Panc1 (cell line): Measurements from ENCODE around the gene CIB2. TPM values are rescaled to one million over a fixed set of nuclear protein-coding genes. Genes with fewer than 3 reads are reported as not detected.

Experiments used
- ATAC-seq: fragments of 200-7000 bp; cut with Tn5 transposase; 2 replicates; pipeline ENCODE4 v1.9.1; 2020; ENCODE audit warnings: mild to moderate bottlenecking, moderate library complexity
- BruUV-seq: library from RNA; stranded (reverse); fragments of 400-500 nt; replicated peaks from 2 replicates; lab custom pipeline; 2021; lab: Mats Ljungman, UMichigan
- CTCF ChIA-PET: fragments of 300-600 bp; sonication (Branson Sonifier 250); formaldehyde crosslinking; loops from one replicate; lab custom pipeline; 2022; ENCODE audit warnings: antibody characterized with exemption; lab: Charles Lee
- POLR2A ChIA-PET: fragments of 300-600 bp; sonication (Branson Sonifier 250); formaldehyde crosslinking; loops from one replicate; lab custom pipeline; 2022; ENCODE audit warnings: antibody characterized with exemption; lab: Charles Lee
- DNase-seq: peaks from one replicate; pipeline ENCODE4 v3.0.0-alpha.2; 2010; ENCODE audit warnings: low read depth, low spot score
- H3K27ac ChIP-seq: 2 replicates; pipeline ENCODE4 v1.5.1; 2011; ENCODE audit warnings: mild to moderate bottlenecking, low read length, inconsistent platforms
- H3K27me3 ChIP-seq: fragments of 200-500 bp; sonication (Bioruptor generic); 2 replicates; pipeline ENCODE4 v1.6.0; 2014; ENCODE audit warnings: low read length, inconsistent platforms; ENCODE audit not compliant: control insufficient read depth, insufficient read depth
- H3K36me3 ChIP-seq: fragments of 200-500 bp; sonication (Bioruptor generic); 2 replicates; pipeline ENCODE4 v1.5.1; 2014; ENCODE audit warnings: inconsistent platforms, mild to moderate bottlenecking, low read length, moderate library complexity; ENCODE audit not compliant: control insufficient read depth, insufficient read depth
- H3K4me1 ChIP-seq: 2 replicates; pipeline ENCODE4 v1.5.1; 2011; ENCODE audit warnings: inconsistent platforms, mild to moderate bottlenecking, low read length, moderate library complexity; ENCODE audit not compliant: control insufficient read depth, insufficient read depth
- H3K4me3 ChIP-seq, 2 experiments: 2 replicates each; pipeline ENCODE4 v1.5.1; 2011 to 2012; ENCODE audit warnings: low read depth in 2 of 2, low read length in 2 of 2, mild to moderate bottlenecking in 2 of 2, inconsistent platforms in 1 of 2, moderate library complexity in 1 of 2
- H3K9me3 ChIP-seq: fragments of 200-500 bp; sonication (Bioruptor generic); 2 replicates; pipeline ENCODE4 v1.5.1; 2014; ENCODE audit warnings: low read depth, mild to moderate bottlenecking, inconsistent platforms, low read length, moderate library complexity; ENCODE audit not compliant: control insufficient read depth, insufficient read depth
- POLR2AphosphoS5 ChIP-seq: IDR thresholded peaks from 2 replicates; pipeline ENCODE4 v1.6.1; 2012; ENCODE audit warnings: mild to moderate bottlenecking, low read depth, low read length, moderate library complexity
- SIN3A ChIP-seq: IDR thresholded peaks from 2 replicates; pipeline ENCODE4 v1.6.1; 2012; ENCODE audit warnings: low read depth, mild to moderate bottlenecking, low read length, moderate library complexity, borderline replicate concordance; ENCODE audit not compliant: insufficient read depth
- TCF7L2 ChIP-seq: IDR thresholded peaks from 2 replicates; pipeline ENCODE4 v1.6.1; 2011; ENCODE audit warnings: mild to moderate bottlenecking, low read depth, low read length, inconsistent platforms
- in situ Hi-C: cut with HindIII; loops from 2 replicates; pipeline ENCODE4 v1.10.0; 2016; ENCODE audit warnings: low sequenced_read_pairs, low pct_unique_long_range_greater_than_20kb
- intact Hi-C: fragments of 100-400 bp; cut with micrococcal nuclease; formaldehyde crosslinking; loops from one replicate; pipeline ENCODE4 v1.10.0; 2022; ENCODE audit not compliant: unreplicated experiment
- total RNA-seq: library from RNA; stranded (reverse); gene quantifications from one replicate; pipeline ENCODE4 v1.2.1, GENCODE V29; 2021; ENCODE audit not compliant: unreplicated experiment
- TF ChIP-seq, protein P1 (sequence below): fragments of 450-650 bp; IDR thresholded peaks from 2 replicates; pipeline ENCODE4 v1.5.1; 2017; ENCODE audit warnings: mild to moderate bottlenecking
- TF ChIP-seq, protein P2 (sequence below), 2 experiments: IDR thresholded peaks; 2 replicates each; pipeline ENCODE4 v1.6.1; 2011 to 2012; ENCODE audit warnings: low read depth in 2 of 2, control low read depth in 1 of 2, low read length in 1 of 2, mild to moderate bottlenecking in 1 of 2, moderate library complexity in 1 of 2; ENCODE audit not compliant: insufficient read depth in 1 of 2

CIB2 gene
- total RNA-seq, 1 experiment from 2014 or later: 37.3 TPM

DNA sequence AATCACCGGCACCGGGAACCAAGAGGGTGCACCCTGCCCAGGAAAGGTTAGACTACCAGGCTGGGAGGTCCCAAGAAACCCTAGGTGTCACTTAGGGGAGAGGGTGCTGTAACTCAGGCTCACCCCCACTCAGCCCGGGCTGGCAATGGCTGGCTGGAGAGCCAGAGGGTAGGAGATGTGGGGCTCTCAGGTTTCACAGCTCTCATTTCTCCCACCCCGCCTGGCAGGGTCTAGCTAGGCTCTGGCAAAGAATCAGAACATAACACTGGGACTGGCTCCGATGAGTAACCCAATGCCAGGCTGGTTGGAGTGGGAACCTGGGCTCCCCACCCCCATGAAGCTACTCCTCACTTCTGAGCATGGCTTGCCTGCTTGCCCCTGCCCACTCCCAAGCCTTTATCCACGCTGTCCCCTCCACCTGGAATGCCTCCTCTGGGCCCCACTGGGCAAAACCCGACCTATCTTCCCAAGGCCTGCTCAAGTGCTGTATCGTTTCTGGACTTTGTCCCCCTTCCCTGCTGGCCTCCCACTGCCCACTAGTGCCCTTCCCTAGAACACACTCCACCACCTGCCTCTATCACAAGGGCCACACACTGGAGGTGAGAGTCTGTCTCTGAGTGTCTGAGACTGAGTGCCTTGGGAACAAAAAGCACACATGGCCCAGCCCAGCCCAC, 2.0 kb downstream of the CIB2 start:
- Histone ChIP-seq H3K36me3 (no peaks in the 10 kb centered on the region), H3K9me3 (no peaks in the 10 kb centered on the region), H3K27me3 (no peaks in the 10 kb centered on the region), H3K4me3 (no peak overlapping the region), H3K27ac (no peak overlapping the region), H3K4me1 (peaks cover 3% of the 10 kb centered on the region; the same call in 1 of the 2 replicates)
- intact Hi-C loops (no loop called here), in situ Hi-C loops (loop anchor here (25.0 kb wide), 1 partner anchor 133 kb away; the partner anchor contains the start of gene DNAJA4)
- BruUV-seq: no TSS peak
- ATAC-seq (no peak), DNase-seq (no peak)
- CTCF ChIA-PET: no interaction called here
- POLR2A ChIA-PET: interaction anchor here (0.8 kb wide), 1 partner anchor 170 kb away, joined by 3 read pairs; the partner anchor contains the start of gene SKIC8
- TF ChIP-seq POLR2AphosphoS5 (no peak), SIN3A (no peak), TCF7L2 (no peak)
- TF ChIP-seq, protein P1, sequence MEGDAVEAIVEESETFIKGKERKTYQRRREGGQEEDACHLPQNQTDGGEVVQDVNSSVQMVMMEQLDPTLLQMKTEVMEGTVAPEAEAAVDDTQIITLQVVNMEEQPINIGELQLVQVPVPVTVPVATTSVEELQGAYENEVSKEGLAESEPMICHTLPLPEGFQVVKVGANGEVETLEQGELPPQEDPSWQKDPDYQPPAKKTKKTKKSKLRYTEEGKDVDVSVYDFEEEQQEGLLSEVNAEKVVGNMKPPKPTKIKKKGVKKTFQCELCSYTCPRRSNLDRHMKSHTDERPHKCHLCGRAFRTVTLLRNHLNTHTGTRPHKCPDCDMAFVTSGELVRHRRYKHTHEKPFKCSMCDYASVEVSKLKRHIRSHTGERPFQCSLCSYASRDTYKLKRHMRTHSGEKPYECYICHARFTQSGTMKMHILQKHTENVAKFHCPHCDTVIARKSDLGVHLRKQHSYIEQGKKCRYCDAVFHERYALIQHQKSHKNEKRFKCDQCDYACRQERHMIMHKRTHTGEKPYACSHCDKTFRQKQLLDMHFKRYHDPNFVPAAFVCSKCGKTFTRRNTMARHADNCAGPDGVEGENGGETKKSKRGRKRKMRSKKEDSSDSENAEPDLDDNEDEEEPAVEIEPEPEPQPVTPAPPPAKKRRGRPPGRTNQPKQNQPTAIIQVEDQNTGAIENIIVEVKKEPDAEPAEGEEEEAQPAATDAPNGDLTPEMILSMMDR: no peak
- TF ChIP-seq, protein P2, sequence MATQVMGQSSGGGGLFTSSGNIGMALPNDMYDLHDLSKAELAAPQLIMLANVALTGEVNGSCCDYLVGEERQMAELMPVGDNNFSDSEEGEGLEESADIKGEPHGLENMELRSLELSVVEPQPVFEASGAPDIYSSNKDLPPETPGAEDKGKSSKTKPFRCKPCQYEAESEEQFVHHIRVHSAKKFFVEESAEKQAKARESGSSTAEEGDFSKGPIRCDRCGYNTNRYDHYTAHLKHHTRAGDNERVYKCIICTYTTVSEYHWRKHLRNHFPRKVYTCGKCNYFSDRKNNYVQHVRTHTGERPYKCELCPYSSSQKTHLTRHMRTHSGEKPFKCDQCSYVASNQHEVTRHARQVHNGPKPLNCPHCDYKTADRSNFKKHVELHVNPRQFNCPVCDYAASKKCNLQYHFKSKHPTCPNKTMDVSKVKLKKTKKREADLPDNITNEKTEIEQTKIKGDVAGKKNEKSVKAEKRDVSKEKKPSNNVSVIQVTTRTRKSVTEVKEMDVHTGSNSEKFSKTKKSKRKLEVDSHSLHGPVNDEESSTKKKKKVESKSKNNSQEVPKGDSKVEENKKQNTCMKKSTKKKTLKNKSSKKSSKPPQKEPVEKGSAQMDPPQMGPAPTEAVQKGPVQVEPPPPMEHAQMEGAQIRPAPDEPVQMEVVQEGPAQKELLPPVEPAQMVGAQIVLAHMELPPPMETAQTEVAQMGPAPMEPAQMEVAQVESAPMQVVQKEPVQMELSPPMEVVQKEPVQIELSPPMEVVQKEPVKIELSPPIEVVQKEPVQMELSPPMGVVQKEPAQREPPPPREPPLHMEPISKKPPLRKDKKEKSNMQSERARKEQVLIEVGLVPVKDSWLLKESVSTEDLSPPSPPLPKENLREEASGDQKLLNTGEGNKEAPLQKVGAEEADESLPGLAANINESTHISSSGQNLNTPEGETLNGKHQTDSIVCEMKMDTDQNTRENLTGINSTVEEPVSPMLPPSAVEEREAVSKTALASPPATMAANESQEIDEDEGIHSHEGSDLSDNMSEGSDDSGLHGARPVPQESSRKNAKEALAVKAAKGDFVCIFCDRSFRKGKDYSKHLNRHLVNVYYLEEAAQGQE (IDR thresholded peaks at IDR 0.05; ENCODE audit: insufficient read depth in 1 of 2, low read depth in 2 of 2, low read length in 1 of 2): no peak

DNA sequence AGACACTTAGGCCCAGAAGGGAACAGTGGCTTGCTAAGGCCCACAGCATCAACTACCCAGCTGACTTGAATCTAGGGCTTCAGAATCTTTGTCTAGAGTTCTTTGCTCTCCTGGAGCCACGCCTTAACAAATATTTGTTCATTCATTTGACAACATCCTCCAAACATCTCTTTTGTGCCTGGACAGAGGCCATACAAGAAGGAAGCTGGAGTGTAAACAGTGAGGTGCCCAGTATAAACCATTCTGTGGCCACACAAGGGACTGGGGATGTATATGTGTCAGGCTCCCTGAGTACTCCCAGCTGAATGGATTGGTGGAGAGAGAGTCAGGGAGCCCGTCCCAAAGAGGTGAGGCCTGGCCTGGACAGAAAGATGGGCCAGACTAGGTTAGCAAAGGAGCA, 3.4 kb downstream of the CIB2 start:
- POLR2A ChIA-PET: interaction anchor here (0.6 kb wide), 1 partner anchor 15 kb away, joined by 4 read pairs; no protein-coding TSS in a partner anchor
- no peak for DNase-seq
- no TSS peak for BruUV-seq

More for the DNA sequence above, 3.4 kb downstream of the CIB2 start:
- in situ Hi-C loops (loop anchor here (25.0 kb wide), 1 partner anchor 134 kb away; the partner anchor contains the start of gene DNAJA4), intact Hi-C loops (no loop called here)
- TF ChIP-seq, protein P1: no peak
- TF ChIP-seq, protein P2 (IDR thresholded peaks at IDR 0.05; ENCODE audit: insufficient read depth in 1 of 2, low read depth in 2 of 2, low read length in 1 of 2): no peak
- TF ChIP-seq SIN3A: no peak
- no peak for TF ChIP-seq POLR2AphosphoS5
- no peak for TF ChIP-seq TCF7L2
- H3K27ac ChIP-seq: no peak overlapping the region
- no peaks in the 10 kb centered on the region for H3K27me3 ChIP-seq
- CTCF ChIA-PET: interaction anchor here (0.7 to 1.9 kb wide), 2 partner anchors 15 to 17 kb away, joined by 5 to 12 read pairs; no protein-coding TSS in a partner anchor
- H3K4me1 ChIP-seq: peaks cover 3% of the 10 kb centered on the region; the same call in 1 of the 2 replicates
- ATAC-seq: no peak
- H3K9me3 ChIP-seq: no peaks in the 10 kb centered on the region
- no peak overlapping the region for H3K4me3 ChIP-seq
- no peaks in the 10 kb centered on the region for H3K36me3 ChIP-seq
